Measurements from ENCODE around the gene LPP.

The LPP gene

GRCh38 chr3:188179006-188179966, 25.3 kb downstream of the LPP start:
- no peaks in the 10 kb centered on the region for H3K36me3 ChIP-seq (ENCODE audit: low read length)
- no peak overlapping the region for H3K27ac ChIP-seq (ENCODE audit: low read depth, low read length)
- H3K9me3 ChIP-seq (ENCODE audit: insufficient read depth, low read length): no peaks in the 10 kb centered on the region
- H3K79me2 ChIP-seq (ENCODE audit: insufficient read depth, low read length): no peaks in the 10 kb centered on the region
- no peak overlapping the region for H2AFZ ChIP-seq (ENCODE audit: low read depth, low read length, severe bottlenecking)
- no peak overlapping the region for H3K9ac ChIP-seq (ENCODE audit: low read length)
- H3K9me2 ChIP-seq (replicated peaks; ENCODE audit: insufficient read depth, low read length): no peaks in the 10 kb centered on the region
- no peaks in the 10 kb centered on the region for H4K20me1 ChIP-seq (ENCODE audit: low read depth, low read length)
- TF ChIP-seq, protein P1, sequence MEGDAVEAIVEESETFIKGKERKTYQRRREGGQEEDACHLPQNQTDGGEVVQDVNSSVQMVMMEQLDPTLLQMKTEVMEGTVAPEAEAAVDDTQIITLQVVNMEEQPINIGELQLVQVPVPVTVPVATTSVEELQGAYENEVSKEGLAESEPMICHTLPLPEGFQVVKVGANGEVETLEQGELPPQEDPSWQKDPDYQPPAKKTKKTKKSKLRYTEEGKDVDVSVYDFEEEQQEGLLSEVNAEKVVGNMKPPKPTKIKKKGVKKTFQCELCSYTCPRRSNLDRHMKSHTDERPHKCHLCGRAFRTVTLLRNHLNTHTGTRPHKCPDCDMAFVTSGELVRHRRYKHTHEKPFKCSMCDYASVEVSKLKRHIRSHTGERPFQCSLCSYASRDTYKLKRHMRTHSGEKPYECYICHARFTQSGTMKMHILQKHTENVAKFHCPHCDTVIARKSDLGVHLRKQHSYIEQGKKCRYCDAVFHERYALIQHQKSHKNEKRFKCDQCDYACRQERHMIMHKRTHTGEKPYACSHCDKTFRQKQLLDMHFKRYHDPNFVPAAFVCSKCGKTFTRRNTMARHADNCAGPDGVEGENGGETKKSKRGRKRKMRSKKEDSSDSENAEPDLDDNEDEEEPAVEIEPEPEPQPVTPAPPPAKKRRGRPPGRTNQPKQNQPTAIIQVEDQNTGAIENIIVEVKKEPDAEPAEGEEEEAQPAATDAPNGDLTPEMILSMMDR (IDR thresholded peaks at IDR 0.05; ENCODE audit: insufficient read depth, low read length, poor library complexity, severe bottlenecking): no peak
- no peak for TF ChIP-seq EZH2phosphoT487 (conservative IDR thresholded peaks at IDR 0.05; ENCODE audit: low read length)
- H3K4me2 ChIP-seq (ENCODE audit: low read depth, low read length, poor library complexity, severe bottlenecking): no peak overlapping the region
- H3F3A ChIP-seq (ENCODE audit: insufficient read depth): no peaks in the 10 kb centered on the region
- H3K27me3 ChIP-seq (ENCODE audit: low read length): no peaks in the 10 kb centered on the region
- H3K4me3 ChIP-seq (ENCODE audit: insufficient read depth, low read length, poor library complexity, severe bottlenecking): no peak overlapping the region

- TF ChIP-seq, protein P1 (IDR thresholded peaks at IDR 0.05; ENCODE audit: insufficient read depth, low read length, poor library complexity, severe bottlenecking): no peak
- TF ChIP-seq EZH2phosphoT487 (conservative IDR thresholded peaks at IDR 0.05; ENCODE audit: low read length): no peak
- Histone ChIP-seq H3K79me2 (ENCODE audit: insufficient read depth, low read length) (no peaks in the 10 kb centered on the region), H3K27ac (ENCODE audit: low read depth, low read length) (no peak overlapping the region), H4K20me1 (ENCODE audit: low read depth, low read length) (no peaks in the 10 kb centered on the region), H3K27me3 (ENCODE audit: low read length) (no peaks in the 10 kb centered on the region), H3K9ac (ENCODE audit: low read length) (no peak overlapping the region), H2AFZ (ENCODE audit: low read depth, low read length, severe bottlenecking) (no peak overlapping the region), H3F3A (ENCODE audit: insufficient read depth) (no peaks in the 10 kb centered on the region), H3K4me3 (ENCODE audit: insufficient read depth, low read length, poor library complexity, severe bottlenecking) (no peak overlapping the region), H3K4me2 (ENCODE audit: low read depth, low read length, poor library complexity, severe bottlenecking) (no peak overlapping the region), H3K9me2 (replicated peaks; ENCODE audit: insufficient read depth, low read length) (no peaks in the 10 kb centered on the region), H3K36me3 (ENCODE audit: low read length) (no peaks in the 10 kb centered on the region), H3K9me3 (ENCODE audit: insufficient read depth, low read length) (no peaks in the 10 kb centered on the region)
These were observed 26.2 kb downstream of the LPP start for GRCh38 chr3:188180114-188180513.

GRCh38 chr3:188183452-188183851, 29.5 kb downstream of the LPP start:
- Histone ChIP-seq H3K27ac (ENCODE audit: low read depth, low read length) (no peak overlapping the region), H3K79me2 (ENCODE audit: insufficient read depth, low read length) (no peaks in the 10 kb centered on the region), H4K20me1 (ENCODE audit: low read depth, low read length) (no peaks in the 10 kb centered on the region), H3K36me3 (ENCODE audit: low read length) (peaks cover 3% of the 10 kb centered on the region; the same call in 1 of the 2 replicates), H3K4me2 (ENCODE audit: low read depth, low read length, poor library complexity, severe bottlenecking) (no peak overlapping the region), H3K9me2 (replicated peaks; ENCODE audit: insufficient read depth, low read length) (no peaks in the 10 kb centered on the region), H2AFZ (ENCODE audit: low read depth, low read length, severe bottlenecking) (no peak overlapping the region), H3K4me3 (ENCODE audit: insufficient read depth, low read length, poor library complexity, severe bottlenecking) (no peak overlapping the region), H3F3A (ENCODE audit: insufficient read depth) (peaks cover 7% of the 10 kb centered on the region; the same call in 1 of the 2 replicates), H3K27me3 (ENCODE audit: low read length) (no peaks in the 10 kb centered on the region), H3K9ac (ENCODE audit: low read length) (no peak overlapping the region), H3K9me3 (ENCODE audit: insufficient read depth, low read length) (no peaks in the 10 kb centered on the region)
- TF ChIP-seq, protein P1 (IDR thresholded peaks at IDR 0.05; ENCODE audit: insufficient read depth, low read length, poor library complexity, severe bottlenecking): no peak
- no peak for TF ChIP-seq EZH2phosphoT487 (conservative IDR thresholded peaks at IDR 0.05; ENCODE audit: low read length)

All from SU-DHL-6 (cell line).